Measurements from ENCODE around the gene AGAP3.

DNA sequence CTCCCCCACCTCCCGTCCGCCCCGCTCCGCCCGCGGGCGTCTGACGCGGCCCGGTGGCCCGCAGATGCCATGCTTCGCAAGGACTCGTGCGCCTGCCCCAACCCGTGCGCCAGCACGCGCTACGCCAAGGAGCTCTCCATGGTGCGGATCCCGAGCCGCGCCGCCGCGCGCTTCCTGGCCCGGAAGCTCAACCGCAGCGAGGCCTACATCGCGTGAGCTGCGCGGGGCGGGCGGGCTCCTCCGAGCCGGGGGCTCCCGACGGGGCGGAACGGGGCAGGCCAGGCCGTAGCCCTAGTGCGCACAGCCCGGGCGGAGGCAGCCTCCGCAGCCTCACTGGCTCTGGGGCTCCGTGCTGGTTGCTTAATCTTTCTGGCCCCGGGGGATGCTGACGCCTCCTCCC lies 35.2 kb upstream of the AGAP3 start:
- no peak for TF ChIP-seq EZH2 (IDR thresholded peaks at IDR 0.05; ENCODE audit: borderline replicate concordance, low read length)
- TF ChIP-seq, protein P1, sequence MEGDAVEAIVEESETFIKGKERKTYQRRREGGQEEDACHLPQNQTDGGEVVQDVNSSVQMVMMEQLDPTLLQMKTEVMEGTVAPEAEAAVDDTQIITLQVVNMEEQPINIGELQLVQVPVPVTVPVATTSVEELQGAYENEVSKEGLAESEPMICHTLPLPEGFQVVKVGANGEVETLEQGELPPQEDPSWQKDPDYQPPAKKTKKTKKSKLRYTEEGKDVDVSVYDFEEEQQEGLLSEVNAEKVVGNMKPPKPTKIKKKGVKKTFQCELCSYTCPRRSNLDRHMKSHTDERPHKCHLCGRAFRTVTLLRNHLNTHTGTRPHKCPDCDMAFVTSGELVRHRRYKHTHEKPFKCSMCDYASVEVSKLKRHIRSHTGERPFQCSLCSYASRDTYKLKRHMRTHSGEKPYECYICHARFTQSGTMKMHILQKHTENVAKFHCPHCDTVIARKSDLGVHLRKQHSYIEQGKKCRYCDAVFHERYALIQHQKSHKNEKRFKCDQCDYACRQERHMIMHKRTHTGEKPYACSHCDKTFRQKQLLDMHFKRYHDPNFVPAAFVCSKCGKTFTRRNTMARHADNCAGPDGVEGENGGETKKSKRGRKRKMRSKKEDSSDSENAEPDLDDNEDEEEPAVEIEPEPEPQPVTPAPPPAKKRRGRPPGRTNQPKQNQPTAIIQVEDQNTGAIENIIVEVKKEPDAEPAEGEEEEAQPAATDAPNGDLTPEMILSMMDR (conservative IDR thresholded peaks at IDR 0.05 in 1 of 2, IDR thresholded peaks at IDR 0.05 in 1 of 2; ENCODE audit: extremely low read depth in 1 of 2, insufficient read depth in 1 of 2, low read depth in 1 of 2, low read length in 2 of 2), result no peak
